KG1 (cell line): ENCODE measurements around the gene LCTL.
"Not testable (repeated sequence)": the region's sequence is repeated elsewhere in the genome, so short reads cannot be mapped to it uniquely, and the experiment has no call there.

Source experiments
- DNase-seq: peaks from one replicate; lab custom pipeline; 2025; lab: John Stamatoyannopoulos, UW

The LCTL gene

DNA sequence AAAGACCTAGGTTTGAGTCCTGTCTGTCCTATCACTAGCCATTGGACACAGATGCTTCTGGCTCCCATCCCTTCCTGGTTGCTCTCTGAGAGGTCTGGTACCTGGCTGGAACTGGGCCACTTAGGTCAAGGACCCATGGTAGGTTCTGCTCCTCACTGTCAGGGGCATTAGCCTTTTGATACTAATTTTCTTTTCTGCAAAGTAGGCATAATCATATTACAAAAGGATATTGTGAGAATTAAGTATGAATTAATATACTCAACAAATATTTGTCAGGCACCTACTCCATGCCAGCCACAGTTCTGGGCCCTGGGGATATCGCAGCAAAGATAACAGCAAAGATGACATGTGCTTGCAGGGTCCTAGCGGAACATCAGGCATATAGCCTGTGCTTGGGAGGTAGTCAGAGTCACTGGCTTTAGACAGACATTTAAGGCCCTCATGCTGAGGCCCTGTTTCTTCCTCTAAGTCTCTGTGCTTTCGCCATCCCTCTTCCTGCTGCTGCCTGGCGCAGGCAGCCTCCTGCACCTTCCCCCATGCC is 25.6 kb upstream of the LCTL start:
- no peak for DNase-seq

DNA sequence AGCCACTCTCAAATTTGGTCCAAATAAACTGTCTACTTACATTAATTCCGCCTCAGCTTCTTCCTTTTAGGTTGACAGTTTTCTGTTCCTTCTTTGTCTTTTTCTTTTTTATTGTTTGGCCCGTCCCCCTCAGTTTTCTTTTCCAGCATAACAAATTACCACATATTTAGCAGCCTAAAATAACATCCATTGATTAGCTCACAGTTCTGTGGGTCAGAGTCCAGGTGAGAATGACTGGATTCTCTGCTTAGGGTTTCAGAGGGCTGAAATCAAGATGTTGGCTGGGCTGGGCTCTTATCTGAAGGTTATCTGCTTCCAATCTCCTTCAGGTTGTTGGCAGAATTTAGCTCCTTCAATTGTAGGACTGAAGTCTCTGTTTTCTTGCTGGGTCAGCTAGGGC is 24.6 kb upstream of the LCTL start:
- DNase-seq, result no peak

DNA sequence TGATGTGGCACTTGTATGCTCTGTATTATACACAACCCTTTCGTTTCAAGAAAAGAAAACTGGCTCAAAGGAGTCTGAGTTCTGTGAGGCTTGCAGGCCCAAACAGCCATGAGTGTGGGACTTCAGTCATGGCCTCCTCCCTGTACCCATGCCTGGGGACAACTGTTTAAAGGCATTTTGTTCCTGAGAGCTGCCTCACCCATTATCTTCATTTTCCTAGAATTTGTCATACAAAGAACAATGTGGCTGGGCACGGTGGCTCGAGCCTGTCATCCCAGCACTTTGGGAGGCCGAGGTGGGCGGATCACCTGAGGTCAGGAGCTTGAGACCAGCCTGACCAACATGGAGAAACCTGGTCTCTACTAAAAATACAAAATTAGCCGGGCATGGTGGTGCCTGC is 23.6 kb upstream of the LCTL start:
- not testable (repeated sequence) for DNase-seq

DNA sequence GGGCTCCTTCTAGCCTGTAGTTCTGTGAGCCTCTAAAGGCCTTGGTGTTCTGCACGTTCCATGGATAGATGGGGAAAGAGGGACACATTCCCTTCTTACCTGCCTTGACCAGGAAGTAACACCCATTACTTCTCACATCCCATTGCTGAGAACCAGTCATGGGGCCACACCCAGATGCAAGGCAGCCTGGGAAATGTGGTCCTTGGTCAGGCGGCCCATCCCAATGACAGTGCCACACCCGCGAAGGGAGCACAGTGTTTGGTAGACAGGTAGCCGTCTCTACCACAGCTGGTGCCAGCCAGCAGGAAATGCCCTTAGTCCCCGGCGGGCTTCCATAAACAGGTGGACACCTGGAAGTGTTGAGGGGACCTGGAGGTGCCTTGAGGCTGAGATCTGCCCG is 23.2 kb upstream of the LCTL start:
- no peak for DNase-seq

DNA sequence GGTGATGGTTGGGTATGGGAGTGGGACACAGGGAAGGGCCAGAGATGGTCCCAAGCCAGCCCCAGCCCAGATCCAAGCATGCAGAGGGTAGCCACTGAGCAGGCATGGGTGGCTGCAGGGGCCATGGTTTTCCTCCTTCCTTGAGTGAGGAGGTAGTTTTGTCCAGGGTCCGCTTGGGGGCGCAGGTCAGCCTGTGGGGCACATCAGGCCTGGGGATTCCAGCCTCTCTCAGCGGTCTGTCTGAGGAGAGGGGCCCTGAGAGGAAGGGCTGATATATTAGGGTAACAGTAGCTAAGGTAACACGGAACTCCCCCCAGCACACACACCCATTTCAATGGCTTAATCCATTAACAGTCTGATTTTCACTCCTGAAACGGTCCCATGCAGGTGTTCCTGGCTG is 22.7 kb upstream of the LCTL start:
- DNase-seq, result no peak

DNA sequence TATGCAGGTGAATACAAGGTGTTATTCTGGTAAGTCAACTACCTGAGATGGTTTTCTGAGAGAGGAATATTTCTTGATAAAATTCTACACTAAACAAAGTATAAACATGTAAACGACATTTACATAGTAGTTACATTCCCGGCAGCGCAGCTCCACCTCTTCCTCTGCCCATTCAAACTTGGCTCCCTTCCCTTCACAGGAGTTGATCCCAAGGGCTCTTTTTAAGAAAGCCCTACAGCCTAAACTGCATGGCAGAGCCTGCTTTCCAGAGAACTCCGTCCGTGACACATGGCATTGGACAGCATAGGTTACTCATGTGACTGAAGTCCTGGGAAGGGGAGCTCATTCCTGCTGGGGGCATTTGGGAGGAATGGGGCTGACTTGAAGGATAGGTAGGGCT is 22.0 kb upstream of the LCTL start:
- DNase-seq, result no peak

DNA sequence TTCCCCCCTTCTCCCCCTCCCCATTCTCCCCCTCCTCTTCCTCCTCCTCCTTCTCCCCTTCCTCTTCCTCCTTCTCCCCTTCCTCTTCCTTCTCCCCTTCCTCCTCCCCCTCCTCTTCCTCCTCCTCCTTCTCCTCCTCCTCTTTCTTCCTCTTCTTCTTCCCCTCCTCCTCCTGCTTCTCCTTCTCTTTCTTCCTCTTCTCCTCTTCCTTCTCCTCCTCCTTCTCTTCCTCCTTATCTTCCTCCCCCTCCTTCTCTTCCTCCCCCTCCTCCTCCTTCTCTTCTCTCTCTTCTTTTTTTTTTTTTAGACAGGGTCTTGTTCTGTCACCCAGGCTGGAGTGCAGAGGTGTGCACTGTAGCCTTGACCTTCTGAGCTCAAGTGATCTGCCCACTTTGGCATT is 21.2 kb upstream of the LCTL start:
- no peak for DNase-seq

DNA sequence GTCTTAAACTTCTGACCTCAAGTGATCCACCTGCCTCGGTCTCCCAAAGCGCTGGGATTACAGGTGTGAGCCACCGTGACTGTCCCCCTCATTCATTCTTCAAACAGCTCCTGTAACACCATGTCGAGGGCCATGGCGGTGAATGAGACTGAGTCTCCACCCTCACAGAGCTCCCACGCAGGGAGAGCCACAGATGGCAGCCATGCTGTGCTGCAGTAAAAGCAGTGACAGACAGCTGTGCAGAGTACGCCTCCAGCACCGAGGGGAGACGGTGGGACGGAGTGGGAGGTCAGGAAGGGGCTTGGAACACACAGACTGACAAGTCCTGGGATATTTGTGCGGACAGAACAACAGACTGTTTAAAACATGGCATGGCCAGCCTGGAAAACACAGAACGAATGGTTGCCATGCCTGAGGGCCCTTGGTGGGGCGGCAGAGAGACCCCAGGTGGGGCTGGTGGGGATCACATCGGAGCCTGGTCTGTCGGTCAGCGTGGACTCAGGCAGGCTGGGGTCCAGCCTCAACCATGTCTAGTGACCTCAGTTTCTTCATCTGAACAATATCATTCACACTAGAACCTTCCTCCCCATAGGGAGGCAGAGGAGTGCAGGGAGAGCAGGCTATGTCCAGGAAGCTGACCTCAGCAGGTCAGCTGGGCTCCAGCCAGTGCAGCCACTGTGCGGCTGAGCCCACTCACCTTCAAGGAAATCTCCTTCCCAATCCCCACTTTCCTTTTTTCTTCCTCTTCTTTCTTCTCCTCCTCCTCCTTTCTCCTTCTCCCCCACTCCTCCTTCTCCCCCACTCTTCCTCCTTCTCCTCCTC is 20.6 kb upstream of the LCTL start:
- DNase-seq, result no peak

DNA sequence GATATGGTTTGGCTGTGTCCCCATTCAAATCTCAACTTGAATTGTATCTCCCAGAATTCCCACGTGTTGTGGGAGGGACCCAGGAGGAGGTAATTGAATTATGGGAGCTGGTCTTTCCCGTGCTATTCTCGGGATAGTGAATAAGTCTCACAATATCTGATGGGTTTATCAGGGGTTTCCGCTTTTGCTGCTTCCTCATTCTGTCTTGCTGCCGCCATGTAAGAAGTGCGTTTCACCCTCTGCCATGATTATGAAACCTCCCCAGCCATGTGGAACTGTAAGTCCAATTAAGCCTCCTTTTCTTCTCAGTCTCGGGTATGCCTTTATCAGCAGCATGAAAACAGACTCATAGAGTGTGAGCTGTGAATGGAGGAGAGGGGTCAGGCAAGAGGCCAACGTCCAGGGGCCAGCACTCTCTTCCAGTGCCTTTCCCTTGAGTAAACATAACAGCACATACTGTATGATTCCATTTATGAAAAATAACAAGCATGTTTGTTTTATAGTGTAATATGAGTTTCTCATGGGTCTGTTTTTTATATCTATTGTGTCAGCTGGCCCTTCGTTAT is 16.3 kb upstream of the LCTL start:
- no peak for DNase-seq

DNA sequence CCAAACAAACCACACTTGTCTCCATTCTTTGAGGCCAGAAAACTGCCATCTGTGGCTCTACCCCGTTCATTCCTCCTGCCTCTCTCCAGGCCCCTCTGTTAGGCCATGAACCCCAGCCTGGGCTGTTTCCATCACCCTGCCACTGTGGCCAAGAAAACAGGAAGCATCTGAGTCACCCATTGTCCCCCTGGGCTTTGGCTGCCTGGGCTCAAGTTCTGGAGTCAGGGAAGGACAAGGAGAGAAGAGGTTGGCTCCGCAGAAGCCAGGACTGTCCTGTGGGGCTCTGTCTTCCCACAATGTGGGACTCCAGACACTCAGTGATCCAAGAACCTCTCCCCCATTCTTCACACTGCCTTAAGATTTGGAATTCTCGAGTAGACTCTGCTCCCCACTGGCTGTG is 14.8 kb upstream of the LCTL start:
- no peak for DNase-seq

DNA sequence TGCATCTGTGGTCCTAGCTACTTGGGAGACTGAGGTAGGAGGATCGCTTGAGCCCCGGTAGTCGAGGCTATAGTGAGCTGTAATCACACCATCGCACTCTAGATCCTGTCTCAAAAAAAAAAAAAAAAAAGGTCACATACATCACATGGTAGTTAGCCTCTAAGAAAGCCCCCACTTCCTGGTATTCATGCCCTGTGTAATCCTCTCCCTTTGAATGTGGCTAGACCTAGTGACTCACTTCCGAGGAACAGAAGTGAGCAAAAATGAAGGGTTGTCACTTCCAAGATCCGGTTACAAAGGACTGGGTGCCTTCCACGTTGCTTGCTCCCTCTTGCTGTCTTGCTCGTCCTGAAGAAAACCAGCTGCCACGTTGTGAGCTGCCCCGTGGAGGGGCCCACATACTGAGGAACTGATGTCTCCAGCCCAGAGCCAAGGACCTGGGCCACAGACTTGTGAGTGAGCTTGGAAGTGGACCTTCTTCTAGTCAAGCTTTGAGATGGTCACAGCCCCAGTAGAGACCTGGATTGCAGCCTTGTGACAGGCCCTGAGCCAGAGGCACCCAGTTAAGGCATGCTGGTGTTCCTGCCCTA is 12.6 kb upstream of the LCTL start:
- DNase-seq, result no peak

DNA sequence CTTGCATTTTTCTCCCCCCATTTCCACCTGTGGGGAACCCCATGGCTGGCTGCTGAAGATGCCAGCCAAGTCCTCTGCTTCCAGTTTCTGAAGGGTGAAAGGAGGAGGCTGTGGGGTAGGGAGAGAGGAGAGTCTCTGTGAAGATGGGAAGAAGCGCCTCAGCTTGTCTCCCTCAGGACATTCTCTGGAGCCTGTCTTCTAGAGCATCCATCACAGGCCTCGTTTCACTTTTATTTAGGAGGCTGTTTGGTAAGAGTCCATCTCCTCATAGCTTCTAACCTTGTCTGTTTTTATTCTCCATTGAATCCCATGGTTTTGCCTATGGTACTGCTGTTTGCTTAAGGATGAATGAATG is 8.8 kb upstream of the LCTL start:
- DNase-seq, result no peak

DNA sequence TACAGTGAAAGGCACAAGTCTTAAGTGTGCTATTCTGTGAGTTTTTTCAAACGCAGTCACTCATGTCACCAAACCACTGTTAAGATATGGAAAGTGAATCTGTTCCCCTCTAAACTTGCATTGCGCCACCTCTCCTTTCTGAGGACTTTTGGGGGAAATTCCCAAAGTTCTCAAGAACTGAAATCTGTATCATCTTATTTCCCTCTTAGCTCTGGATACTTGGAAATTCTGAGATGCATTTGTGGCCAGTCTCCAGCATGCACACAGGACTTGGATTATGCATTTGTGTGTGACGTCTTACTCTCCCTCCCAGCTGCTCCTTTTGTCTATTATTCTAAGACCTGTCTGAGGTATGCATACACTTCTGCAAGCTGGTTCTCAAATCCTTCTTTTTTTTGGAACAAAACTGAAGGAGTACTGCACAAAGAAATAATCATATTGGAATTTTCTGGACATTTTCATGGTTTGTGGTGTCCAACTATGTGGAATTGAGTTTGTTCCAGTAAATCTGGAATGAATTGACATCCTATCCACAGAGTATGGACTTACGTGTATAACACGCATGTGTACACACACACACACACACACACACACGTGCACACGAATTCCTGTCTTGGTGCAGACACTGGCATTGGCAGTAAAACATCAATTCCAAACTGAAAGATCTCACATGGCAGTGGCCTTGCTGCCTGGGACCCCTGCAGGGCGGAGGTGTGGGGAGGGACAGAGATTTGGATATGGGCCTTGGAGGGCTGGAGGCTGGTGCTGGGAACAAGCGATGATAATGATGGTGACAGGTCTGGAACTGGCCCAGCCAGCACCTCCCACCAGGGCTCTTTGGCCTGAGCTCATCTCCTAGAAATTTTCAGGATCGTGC is 8.2 kb upstream of the LCTL start:
- no peak for DNase-seq

DNA sequence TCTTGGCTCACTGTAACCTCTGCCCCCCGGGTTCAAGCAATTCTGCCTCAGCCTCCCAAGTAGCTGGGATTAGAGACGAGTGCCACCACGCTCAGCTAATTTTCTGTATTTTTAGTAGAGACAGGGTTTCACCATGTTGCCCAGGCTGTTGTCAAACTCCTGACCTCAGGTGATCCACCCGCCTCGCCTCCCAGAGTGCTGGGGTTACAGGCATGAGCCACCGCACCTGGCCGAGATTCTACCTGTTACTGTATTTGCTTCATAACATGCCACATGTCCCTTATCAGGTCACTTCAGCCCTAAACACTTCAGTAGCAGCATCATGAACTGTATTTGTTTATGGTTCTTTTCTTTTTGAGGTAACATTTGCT is 7.5 kb upstream of the LCTL start:
- DNase-seq, result no peak

DNA sequence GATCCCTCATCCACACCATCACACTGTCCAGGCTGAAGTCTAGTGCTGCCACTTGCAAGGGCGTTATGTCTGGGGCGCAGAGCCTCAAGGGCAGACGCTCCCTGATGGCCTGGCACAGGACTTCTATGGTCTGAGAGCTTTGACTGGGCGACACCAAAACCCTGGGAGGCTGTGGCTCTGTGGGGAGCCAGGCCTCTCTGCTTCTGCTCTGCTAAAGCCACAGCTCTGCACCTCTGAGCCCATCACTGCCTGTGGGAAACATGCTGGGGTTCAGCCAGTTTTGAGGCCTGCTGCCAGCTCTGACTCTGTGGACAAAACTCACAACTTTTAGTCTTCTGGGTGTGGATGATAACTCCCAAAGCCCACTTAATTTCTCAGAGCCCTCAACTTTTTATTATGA is 6.3 kb upstream of the LCTL start:
- DNase-seq, result no peak

DNA sequence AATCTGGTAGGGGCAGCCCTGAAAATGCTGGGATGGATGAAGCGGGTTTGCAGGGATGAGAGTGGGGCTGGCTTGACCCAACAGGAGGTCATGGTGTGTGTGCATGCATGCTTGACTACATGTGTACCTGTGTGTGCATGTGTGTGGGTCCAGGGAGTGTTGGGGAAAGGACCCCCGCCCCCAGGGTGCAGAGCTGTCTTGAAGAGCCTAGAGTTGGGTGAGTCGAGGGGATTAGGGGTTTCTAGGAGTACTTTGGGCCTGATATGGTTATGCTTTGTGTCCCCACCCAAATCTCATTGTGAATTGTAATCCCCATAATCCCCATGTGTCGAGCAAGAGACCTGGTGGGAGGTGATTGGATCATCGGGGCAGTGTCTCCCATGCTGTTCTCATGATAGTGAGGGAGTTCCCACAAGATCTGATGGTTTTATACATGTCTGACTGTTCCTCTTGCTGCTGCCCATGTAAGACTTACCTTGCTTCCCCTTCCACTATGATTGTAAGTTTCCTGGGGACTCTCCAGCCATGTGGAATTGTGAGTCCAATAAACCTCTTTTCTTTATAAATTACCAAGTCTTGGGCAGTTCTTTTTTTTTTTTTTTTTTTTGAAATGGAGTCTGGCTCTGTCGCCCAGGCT is 5.2 kb upstream of the LCTL start:
- DNase-seq, result no peak

DNA sequence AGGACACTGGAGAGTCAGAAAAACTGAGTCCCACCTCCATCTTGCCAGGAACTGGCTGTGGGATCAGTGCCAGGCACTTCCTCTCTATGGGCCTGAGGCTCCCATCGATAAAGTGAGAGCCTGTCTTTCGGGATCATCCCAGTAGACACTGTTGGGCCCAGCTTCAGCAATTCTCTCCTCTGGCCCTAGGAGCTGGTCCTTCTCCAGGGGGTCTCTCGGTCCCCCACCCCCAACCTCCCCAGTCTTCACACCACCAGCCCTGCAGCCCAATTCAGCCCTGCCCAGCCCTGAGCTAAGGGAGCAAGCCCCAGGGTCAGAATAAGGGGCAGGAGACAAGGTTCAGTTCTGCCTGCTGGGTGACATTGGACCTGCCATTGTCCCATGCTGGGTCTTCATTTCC is 4.5 kb upstream of the LCTL start:
- DNase-seq, result no peak

DNA sequence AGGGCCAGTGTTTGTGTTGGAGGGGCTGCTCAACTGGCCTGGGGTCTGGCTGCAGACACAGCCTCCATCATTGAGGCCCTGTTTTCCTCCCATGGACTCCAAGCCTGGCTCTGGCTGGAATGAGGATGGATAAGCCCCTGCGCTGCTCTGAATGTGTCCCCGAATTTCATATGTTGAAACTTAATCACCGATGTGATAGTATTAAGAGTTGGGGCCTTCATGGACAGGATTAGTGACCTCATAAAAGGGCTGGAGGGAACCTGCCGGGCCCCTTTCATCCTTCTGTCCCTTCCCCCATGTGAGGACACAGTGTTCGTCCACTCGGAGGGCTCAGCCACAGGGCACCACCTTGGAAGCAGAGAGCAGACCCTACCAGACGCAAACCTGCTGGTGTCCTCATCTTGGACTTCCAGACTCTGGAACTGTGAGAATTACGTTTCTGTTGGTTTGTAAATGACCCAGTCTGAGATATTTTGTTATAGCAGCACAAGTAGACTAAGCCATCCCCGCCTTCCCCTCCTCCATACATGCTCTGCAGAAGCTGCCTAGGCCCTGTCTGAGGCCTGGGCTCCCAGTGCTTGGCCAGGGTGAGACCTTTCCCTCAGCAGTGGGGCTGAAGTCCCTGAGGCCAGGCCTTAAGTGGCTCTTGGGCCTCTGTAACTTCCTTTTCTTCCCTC is 3.8 kb upstream of the LCTL start:
- no peak for DNase-seq

DNA sequence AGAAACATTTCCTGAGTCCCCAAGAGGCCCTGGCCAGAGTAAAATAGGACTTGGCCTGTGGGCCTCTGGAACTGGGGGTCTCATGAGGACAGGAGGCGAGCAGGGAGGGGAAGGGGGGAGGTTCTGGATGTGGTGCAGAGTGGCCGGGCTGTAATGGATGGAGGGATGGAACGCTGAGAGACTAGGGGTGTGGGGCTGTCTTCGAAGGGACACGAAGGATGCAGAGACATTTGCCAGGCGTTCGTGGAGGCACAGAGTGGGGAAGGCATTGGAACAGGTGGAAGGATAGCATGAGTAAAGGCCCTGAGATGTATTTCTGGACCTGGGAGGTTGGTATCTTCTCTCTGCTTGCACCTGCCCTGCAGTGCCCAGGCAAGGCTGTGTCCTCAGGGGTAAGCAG is 2.1 kb upstream of the LCTL start:
- DNase-seq, result no peak

DNA sequence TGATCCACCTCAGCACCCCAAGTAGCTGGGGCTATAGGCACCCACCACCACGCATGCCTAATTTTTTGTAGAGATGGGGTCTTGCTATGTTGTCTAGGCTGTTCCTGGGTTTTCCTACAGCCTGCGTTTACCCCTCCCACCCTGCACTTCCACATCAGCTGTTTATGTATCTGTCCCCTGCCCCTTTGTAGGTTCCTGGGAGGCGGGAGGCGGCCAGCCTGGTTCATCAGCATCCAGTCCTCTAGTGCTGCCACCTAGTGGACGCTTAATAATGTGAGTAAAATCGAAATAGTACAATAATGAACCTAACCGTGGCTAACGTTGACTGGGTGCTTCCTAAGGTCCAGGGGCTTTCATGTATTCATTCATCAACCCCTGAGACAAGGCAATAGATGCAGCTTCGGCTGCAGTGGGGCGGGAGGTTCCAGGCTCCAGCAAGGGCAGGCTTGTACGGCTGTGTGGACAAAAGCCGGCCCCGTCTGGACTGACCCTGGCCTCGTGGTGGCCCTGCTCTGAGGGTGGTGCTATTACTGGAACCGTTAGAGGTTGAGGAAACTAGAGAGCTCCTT is 1.2 kb upstream of the LCTL start:
- no peak for DNase-seq

DNA sequence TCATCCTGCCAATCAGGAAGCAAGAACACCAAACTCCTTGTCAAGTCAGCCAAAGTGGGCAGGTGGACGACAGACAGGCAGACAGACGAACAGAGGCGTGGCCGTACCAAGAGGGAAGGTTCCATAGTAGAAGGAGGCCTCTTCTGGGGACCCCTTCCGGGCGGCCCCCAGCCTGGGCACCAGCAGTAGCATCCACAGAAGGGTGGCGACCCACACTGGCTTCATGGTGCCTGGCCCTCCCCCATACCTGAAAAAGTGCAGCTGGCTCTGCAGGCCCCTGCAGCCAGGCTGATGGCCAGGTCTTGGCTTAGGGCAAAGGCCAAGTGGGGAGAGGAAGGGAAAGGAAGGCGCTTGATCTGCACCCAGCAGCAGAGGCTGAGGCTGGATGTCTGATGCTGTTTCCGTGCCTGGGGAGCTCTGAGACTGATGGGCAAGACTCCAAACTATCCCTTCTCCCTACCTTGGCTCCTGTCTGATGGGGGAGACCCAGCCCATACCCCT is 607 bp downstream of the LCTL start:
- no peak for DNase-seq
